Measurements from ENCODE around the gene ADAMTSL2. TPM values are rescaled to one million over a fixed set of nuclear protein-coding genes. Genes with fewer than 3 reads are reported as not detected.
A peak's percentile ranks its signal among the peaks of the same experiment; 100 is the strongest.

ADAMTSL2 gene
- polyA plus RNA-seq, 1 of the 3 experiments (the other 2 are of a cell fraction), result 0.21 TPM

DNA sequence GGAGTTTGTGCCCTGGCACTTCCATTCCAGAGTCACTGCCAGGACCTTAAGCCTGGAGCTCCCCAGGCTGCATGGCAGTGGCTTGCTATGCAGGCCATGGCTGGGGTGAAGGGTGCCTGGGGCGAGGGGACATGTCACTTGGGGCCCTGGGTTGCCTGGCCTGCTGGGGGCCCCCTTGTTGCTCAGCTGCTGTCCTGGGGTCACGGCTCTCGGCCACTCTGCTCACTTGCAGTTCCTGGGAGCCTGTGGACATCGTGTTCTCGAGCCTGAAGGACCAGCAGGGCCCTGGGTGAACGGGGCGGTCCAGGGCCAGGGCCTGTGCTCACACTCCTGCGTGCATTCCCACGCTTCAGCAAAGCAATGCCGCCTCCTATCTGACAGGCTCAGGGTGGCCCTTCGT is 41.1 kb upstream of the ADAMTSL2 start:
- H3K27ac ChIP-seq (ENCODE audit: low read depth in 2 of 2, low read length in 1 of 2), result peak overlapping the region in 1 of 2 experiments; percentile 67; a peak in 1 of 4 replicates
- H3K36me3 ChIP-seq (replicated peaks in 1 of 2; ENCODE audit: control insufficient read depth in 1 of 2, insufficient read depth in 2 of 2, low read length in 1 of 2), result no peaks in the 10 kb centered on the region
- H4K20me1 ChIP-seq (ENCODE audit: insufficient read depth), result no peaks in the 10 kb centered on the region
- H3K4me3 ChIP-seq (ENCODE audit: low read depth in 2 of 2, low read length in 1 of 2), result no peak overlapping the region
- ChIA-PET POLR2A (no interaction called here), CTCF (interaction anchor here (0.9 to 1.4 kb wide), 2 partner anchors 10 to 12 kb away, joined by 3 to 4 read pairs; no protein-coding TSS in a partner anchor)
- H2AFZ ChIP-seq (ENCODE audit: low read depth), result no peak overlapping the region
- TF ChIP-seq RCOR1 (IDR thresholded peaks at IDR 0.05; ENCODE audit: low read length) (no peak), SIN3A (IDR thresholded peaks at IDR 0.05; ENCODE audit: borderline replicate concordance, low read depth, low read length) (no peak), MEF2A (IDR thresholded peaks at IDR 0.05; ENCODE audit: borderline replicate concordance, low read depth) (no peak), TAF1 (IDR thresholded peaks at IDR 0.05; ENCODE audit: borderline replicate concordance, low read depth, low read length) (no peak), JUND (IDR thresholded peaks at IDR 0.05) (no peak), GABPA (IDR thresholded peaks at IDR 0.05; ENCODE audit: low read depth) (no peak), NRF1 (IDR thresholded peaks at IDR 0.05; ENCODE audit: low read depth, low read length) (no peak), MXI1 (IDR thresholded peaks at IDR 0.05; ENCODE audit: low read depth, low read length) (no peak), EP300 (IDR thresholded peaks at IDR 0.05; ENCODE audit: borderline replicate concordance in 1 of 2, low read depth in 1 of 2, low read length in 1 of 2) (no peak), YY1 (IDR thresholded peaks at IDR 0.05; ENCODE audit: low read depth) (no peak), TCF12 (IDR thresholded peaks at IDR 0.05) (no peak), SMC3 (IDR thresholded peaks at IDR 0.05; ENCODE audit: low read depth, low read length) (no peak), RAD21 (IDR thresholded peaks at IDR 0.05; ENCODE audit: low read length) (no peak), CHD2 (IDR thresholded peaks at IDR 0.05; ENCODE audit: low read length, partially characterized antibody) (no peak)
- TF ChIP-seq, protein P1, sequence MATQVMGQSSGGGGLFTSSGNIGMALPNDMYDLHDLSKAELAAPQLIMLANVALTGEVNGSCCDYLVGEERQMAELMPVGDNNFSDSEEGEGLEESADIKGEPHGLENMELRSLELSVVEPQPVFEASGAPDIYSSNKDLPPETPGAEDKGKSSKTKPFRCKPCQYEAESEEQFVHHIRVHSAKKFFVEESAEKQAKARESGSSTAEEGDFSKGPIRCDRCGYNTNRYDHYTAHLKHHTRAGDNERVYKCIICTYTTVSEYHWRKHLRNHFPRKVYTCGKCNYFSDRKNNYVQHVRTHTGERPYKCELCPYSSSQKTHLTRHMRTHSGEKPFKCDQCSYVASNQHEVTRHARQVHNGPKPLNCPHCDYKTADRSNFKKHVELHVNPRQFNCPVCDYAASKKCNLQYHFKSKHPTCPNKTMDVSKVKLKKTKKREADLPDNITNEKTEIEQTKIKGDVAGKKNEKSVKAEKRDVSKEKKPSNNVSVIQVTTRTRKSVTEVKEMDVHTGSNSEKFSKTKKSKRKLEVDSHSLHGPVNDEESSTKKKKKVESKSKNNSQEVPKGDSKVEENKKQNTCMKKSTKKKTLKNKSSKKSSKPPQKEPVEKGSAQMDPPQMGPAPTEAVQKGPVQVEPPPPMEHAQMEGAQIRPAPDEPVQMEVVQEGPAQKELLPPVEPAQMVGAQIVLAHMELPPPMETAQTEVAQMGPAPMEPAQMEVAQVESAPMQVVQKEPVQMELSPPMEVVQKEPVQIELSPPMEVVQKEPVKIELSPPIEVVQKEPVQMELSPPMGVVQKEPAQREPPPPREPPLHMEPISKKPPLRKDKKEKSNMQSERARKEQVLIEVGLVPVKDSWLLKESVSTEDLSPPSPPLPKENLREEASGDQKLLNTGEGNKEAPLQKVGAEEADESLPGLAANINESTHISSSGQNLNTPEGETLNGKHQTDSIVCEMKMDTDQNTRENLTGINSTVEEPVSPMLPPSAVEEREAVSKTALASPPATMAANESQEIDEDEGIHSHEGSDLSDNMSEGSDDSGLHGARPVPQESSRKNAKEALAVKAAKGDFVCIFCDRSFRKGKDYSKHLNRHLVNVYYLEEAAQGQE (IDR thresholded peaks at IDR 0.05; ENCODE audit: low read depth, low read length), result no peak
- TF ChIP-seq, protein P2, sequence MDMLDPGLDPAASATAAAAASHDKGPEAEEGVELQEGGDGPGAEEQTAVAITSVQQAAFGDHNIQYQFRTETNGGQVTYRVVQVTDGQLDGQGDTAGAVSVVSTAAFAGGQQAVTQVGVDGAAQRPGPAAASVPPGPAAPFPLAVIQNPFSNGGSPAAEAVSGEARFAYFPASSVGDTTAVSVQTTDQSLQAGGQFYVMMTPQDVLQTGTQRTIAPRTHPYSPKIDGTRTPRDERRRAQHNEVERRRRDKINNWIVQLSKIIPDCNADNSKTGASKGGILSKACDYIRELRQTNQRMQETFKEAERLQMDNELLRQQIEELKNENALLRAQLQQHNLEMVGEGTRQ (IDR thresholded peaks at IDR 0.05; ENCODE audit: borderline replicate concordance, low read depth, low read length), result no peak
- TF ChIP-seq, protein P3, sequence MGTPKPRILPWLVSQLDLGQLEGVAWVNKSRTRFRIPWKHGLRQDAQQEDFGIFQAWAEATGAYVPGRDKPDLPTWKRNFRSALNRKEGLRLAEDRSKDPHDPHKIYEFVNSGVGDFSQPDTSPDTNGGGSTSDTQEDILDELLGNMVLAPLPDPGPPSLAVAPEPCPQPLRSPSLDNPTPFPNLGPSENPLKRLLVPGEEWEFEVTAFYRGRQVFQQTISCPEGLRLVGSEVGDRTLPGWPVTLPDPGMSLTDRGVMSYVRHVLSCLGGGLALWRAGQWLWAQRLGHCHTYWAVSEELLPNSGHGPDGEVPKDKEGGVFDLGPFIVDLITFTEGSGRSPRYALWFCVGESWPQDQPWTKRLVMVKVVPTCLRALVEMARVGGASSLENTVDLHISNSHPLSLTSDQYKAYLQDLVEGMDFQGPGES (IDR thresholded peaks at IDR 0.05; ENCODE audit: low read depth, low read length), result no peak
- TF ChIP-seq, protein P4, sequence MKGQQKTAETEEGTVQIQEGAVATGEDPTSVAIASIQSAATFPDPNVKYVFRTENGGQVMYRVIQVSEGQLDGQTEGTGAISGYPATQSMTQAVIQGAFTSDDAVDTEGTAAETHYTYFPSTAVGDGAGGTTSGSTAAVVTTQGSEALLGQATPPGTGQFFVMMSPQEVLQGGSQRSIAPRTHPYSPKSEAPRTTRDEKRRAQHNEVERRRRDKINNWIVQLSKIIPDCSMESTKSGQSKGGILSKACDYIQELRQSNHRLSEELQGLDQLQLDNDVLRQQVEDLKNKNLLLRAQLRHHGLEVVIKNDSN (IDR thresholded peaks at IDR 0.05; ENCODE audit: borderline replicate concordance, low read depth), result no peak
- no peaks in the 10 kb centered on the region for H3F3A ChIP-seq (replicated peaks; ENCODE audit: insufficient read depth)
- no peak for DNase-seq
- H3K4me1 ChIP-seq (ENCODE audit: control insufficient read depth in 1 of 2, insufficient read depth in 2 of 2, low read depth in 1 of 2, low read length in 1 of 2), result peaks cover 0 to 36% of the 10 kb centered on the region in 2 experiments; a peak in 1 of 4 replicates
- H3K27me3 ChIP-seq (ENCODE audit: insufficient read depth), result no peaks in the 10 kb centered on the region
- WGBS (ENCODE audit: low lambda C conversion rate), result no CpG with 5 or more reads among the region's 11 CpGs
- H3K9me2 ChIP-seq, result no peaks in the 10 kb centered on the region
- H3K9me3 ChIP-seq, result no peaks in the 10 kb centered on the region
- H3K79me2 ChIP-seq (ENCODE audit: insufficient read depth), result no peaks in the 10 kb centered on the region
- H3K4me2 ChIP-seq, result no peak overlapping the region
- H3K9ac ChIP-seq, result no peak overlapping the region

All from SK-N-SH (cell line).